Measurements from ENCODE around the gene UBE2J1.
"Not testable (repeated sequence)": the region's sequence is repeated elsewhere in the genome, so short reads cannot be mapped to it uniquely, and the experiment has no call there.

UBE2J1 gene

DNA sequence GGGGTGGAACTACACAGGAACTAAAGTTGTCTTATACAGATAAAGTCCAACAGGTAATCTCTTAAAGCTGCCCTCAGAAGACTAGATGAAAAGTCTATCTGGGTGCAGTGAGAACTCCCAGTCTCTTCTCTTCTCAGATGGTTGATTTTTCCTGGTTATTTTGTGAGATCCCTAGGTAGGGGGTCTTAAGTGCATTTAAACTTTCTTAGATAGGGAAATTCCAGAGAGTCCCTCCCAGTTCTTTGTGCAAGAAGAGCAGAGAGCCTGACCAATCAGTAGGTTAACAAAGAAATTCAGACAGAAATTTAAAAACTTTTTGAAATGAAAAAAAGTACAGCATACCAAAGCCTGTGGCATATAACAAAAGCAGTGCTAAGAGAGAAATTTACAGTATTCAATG lies 35.5 kb downstream of the UBE2J1 start:
- DNase-seq (ENCODE audit: low spot score), result no peak

GRCh38 chr6:89315249-89315885 lies 37.2 kb downstream of the UBE2J1 start, which contains the start of gene GABRR2:
Gene GABRR2 (minus strand): TSS chr6:89315299. CDS start chr6:89315165, 134 bp downstream.
- DNase-seq (ENCODE audit: low spot score), result no peak

DNA sequence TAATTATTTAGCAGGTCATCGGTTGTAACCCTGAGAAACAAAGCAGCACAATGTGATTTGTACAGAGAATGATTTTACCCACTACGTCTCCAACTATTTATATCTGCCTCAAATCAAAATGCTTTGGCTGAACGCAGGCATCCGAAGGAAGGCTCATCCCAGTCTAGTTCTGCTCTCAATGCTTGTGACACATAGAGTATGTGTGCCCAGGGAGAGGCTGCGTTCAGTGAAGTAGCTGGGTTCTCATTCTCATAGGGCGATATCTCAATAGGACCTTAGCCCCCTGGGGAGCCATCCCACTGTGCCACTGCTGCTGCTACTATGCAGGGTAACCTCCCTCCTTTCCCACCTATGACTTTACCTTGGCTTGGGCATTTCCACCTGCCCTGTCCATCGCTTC lies 37.8 kb downstream of the UBE2J1 start:
- no peak for DNase-seq (ENCODE audit: low spot score)

GRCh38 chr6:89313006-89313405 lies 39.5 kb downstream of the UBE2J1 start:
- no peak for DNase-seq (ENCODE audit: low spot score)

DNA sequence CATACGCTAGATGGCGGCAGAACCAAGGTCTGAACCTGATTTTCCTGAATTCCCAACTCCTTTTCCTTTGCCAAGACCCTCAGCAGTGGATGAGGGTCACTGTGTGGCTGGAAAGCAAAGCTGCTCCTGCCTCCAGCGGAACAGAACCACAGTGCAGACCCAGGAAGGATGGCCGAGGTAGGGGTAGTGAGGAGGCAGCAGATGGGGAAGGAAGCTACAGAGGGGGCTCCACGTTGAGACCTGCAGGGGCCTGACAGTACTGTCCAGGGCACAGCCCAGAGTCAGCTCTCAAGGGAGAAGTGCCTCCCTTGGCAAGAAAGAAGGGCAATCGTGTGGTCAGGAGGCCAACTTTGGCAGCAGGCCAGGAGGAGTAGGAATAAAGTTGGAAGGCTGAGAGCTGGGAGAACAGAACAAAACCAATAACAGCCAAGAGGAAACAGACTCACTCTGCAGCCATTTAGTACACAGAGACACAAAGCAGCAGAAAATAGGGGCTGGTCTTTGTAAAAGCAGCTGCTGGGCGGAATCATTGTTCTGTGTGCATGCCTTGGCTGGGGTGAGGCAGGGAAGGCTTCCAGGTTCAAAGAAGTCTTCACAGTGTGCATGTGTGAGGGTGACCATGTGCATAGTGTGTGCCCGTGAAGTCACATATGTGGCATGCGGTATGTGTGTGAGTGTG lies 40.5 kb downstream of the UBE2J1 start:
- DNase-seq (ENCODE audit: low spot score), result peak; percentile 45

GRCh38 chr6:89311530-89311852 lies 41.0 kb downstream of the UBE2J1 start:
- no peak for DNase-seq (ENCODE audit: low spot score)

GRCh38 chr6:89310929-89311328 lies 41.6 kb downstream of the UBE2J1 start:
- DNase-seq (ENCODE audit: low spot score), result no peak

DNA sequence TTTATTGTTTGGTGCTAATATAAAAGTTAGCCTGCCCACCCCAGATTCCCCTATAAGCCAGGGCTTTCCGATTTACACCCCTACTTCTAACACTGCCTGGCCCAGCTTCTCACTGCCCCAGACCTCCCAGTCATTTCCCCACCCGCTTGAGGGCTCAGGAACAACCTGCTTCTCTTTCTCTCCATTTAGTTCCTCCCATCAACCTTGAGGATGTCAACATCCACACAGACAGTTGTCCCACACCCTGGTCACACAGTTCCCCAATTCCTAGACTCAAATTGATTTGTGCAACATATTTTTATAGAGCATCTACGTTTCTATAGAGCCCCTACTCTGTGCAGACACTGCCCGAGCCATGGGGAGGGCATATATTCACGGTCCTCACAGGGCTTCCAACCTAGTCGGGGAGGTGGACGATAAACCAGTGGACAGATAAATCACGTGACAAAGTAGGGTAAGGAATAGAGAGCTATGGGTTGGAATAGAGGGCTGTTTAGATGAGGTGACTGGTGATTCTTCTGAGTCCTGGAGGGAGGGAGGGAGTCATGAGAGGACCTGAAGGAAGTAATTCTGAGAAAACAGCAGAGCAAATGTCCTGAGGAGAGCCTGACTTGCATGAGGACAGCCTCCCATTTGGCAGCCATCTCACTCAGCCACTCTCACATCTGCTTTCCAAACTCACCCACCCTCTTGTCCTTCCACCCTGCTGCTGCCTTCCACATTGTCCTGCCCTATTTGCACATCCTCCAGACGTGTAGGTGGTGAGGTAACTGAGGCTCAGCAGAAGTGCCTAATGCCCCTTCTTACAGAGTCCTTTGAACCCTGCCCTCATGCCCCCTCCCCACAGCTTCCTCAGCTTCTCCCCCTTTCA lies 43.8 kb downstream of the UBE2J1 start:
- DNase-seq (ENCODE audit: low spot score), result no peak

- not testable (repeated sequence) for DNase-seq (ENCODE audit: low spot score)
Measured at GRCh38 chr6:89304517-89304916, 48.0 kb downstream of the UBE2J1 start.

- DNase-seq (ENCODE audit: low spot score), result no peak
Measured at GRCh38 chr6:89302936-89303335, 49.6 kb downstream of the UBE2J1 start.

- no peak for DNase-seq (ENCODE audit: low spot score)
Measured at GRCh38 chr6:89302195-89302770, 50.2 kb downstream of the UBE2J1 start.

DNA sequence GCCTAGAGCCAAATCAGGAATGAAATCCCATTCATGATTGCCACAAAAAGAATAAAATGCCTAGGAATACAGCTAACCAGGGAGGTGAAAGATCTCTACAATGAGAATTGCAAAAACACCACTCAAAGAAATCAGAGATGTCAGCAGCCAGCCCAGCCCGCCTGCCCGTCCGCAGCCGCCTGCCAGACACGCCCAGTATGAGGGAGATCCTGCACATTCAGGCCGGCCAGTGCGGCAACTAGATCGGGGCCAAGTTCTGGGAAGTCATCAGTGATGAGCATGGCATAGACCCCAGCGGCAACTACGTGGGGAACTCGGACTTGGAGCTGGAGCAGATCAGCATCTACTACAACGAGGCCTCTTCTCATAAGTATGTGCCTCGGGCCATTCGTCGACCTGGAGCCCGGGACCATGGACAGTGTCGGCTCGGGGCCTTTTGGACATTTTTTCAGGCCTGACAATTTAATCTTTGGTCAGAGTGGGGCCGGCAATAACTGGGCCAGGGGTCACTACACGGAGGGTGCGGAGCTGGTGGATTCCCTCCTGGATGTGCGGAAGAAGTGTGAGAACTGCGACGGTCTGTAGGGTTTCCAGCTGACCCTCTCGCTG lies 50.8 kb downstream of the UBE2J1 start:
- DNase-seq (ENCODE audit: low spot score), result no peak

GRCh38 chr6:89299466-89299850 lies 53.1 kb downstream of the UBE2J1 start:
- no peak for DNase-seq (ENCODE audit: low spot score)

DNA sequence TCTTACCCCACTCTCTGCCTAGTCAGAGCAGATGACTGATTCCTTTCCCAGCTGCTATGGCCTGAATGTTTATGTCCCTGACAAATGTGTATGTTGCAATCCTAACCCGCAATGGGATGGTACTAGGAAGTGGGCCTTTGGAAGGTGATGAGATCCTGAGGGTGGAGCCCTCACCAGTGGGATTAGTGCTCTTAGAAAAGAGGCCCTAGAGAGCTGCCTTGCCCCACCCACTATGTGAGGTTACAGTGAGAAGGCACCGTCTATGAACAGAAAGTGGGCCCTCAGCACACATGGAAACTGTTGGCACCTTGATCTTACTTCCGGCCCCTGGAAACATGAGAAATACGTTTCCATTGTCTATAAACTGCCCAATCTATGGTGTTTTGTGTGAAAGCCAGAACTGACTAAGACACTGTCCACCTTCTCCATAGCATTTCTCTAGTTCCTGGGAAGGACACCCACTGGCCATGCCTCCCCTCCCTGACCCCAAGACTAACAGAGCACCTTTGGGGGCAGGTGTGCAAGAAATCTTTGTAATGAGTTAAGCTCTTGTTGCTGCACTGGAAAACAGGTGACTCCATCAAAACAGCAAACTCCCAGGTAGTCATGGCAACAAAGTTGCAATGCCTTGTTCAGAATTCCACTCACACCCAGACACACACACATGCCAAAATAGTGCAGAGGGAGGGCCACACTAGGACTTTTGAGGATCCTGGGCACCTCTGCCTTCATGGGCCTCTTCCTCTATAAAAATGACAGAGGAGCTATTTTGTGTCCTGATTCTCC lies 53.6 kb downstream of the UBE2J1 start:
- DNase-seq (ENCODE audit: low spot score), result peak; percentile 26

DNA sequence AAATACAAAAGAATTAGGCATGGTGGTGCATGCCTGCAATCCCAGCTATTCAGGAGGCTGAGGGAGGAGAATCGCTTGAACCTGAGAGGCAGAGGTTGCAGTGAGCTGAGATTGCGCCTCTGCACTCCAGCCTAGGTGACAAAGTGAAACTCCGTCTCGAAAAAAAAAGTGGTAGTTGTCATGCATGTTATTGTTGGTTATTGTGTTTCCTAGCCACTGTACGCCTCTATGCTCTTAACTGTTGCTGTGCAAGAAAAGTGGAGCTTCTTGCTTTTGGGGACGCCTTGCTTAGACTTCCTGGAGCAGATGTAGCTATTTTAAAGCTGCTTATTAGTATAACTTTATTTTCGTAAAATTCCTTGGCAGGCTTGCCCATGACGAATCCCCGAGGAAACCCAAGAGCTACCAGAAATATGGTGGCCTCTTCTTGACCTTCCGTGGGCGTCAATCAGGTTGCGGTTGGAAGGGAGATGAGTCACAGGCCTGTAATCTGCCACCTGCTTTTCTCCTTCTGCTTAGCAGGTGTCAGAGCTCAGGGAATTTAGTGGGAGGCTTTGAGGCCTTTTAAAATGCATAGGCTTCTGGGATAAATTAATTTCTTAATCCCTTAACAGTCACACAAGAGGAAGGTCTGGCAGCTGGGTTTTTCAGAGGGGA lies 54.7 kb downstream of the UBE2J1 start:
- peak; percentile 86 for DNase-seq (ENCODE audit: low spot score)

- no peak for DNase-seq (ENCODE audit: low spot score)
Measured at GRCh38 chr6:89295981-89296380, 56.5 kb downstream of the UBE2J1 start.

DNA sequence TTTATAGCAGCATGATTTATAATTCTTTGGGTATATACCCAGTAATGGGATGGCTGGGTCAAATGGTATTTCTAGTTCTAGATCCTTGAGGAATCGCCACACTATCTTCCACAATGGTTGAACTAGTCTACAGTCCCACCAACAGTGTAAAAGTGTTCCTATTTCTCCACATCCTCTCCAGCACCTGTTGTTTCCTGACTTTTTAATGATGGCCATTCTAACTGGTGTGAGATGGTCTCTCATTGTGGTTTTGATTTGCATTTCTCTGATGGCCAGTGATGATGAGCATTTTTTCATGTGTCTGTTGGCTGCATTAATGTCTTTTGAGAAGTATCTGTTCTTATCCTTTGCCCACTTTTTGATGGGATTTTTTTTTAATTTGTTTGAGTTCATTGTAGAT lies 57.4 kb downstream of the UBE2J1 start:
- DNase-seq (ENCODE audit: low spot score), result not testable (repeated sequence)

DNA sequence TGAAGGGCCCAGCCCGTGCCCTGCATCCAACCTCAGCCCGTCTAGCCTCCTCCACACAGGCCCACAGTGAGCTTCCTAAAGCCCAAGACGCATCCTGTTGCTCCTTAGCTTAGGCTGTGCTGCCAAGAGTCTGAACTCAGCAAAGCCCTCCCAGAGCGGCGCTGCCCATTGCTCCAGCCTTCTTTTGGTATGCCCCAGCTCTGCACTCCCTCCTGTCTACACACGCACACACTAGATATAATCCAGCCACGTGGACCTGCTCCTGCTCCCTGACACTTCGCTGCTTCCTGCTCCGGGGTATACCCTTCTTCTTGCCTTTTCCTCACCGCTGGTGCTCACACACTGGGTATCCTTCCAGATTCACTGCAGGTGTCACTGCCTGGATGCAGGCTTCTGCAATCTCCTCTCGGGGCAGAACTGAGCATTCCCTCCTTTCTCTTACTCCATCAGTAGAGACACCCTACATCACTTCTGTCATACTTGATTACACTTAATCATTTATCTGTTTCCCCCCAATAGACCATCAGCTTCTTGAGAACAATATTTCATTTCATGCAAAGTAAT lies 61.2 kb downstream of the UBE2J1 start:
- DNase-seq (ENCODE audit: low spot score), result no peak

GRCh38 chr6:89290401-89291155 lies 61.9 kb downstream of the UBE2J1 start:
- no peak for DNase-seq (ENCODE audit: low spot score)

DNA sequence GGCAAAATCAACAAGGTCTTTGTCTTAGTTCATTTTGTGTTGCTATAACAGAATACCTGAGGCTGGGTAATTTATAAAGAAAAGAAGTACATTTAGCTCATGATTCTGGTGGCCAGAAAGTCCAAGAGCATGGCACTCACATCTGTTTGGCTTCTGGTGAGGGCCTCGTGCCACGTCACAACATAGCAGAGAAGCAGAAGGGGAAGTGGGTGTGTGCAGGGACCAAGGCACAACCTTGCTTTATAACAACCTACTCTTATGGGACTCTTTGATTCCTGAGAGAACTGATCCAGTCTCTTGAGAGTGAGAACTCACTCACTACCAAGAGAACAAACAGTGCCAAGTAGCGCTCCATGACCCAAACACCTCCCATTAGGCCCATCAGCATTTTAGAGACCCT lies 62.8 kb downstream of the UBE2J1 start:
- DNase-seq (ENCODE audit: low spot score), result no peak

Data from putamen (tissue), 1 donor.